ENCODE measurements around the gene COQ8A.
"Not testable (repeated sequence)": the region's sequence is repeated elsewhere in the genome, so short reads cannot be mapped to it uniquely, and the experiment has no call there.

Gene COQ8A

GRCh38 chr1:226920446-226920894 lies 19.6 kb upstream of the COQ8A start:
- TF ChIP-seq, protein P1, sequence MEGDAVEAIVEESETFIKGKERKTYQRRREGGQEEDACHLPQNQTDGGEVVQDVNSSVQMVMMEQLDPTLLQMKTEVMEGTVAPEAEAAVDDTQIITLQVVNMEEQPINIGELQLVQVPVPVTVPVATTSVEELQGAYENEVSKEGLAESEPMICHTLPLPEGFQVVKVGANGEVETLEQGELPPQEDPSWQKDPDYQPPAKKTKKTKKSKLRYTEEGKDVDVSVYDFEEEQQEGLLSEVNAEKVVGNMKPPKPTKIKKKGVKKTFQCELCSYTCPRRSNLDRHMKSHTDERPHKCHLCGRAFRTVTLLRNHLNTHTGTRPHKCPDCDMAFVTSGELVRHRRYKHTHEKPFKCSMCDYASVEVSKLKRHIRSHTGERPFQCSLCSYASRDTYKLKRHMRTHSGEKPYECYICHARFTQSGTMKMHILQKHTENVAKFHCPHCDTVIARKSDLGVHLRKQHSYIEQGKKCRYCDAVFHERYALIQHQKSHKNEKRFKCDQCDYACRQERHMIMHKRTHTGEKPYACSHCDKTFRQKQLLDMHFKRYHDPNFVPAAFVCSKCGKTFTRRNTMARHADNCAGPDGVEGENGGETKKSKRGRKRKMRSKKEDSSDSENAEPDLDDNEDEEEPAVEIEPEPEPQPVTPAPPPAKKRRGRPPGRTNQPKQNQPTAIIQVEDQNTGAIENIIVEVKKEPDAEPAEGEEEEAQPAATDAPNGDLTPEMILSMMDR (IDR thresholded peaks at IDR 0.05; ENCODE audit: insufficient read depth, low read depth, low read length, missing control alignments) = no peak
- H3K4me3 ChIP-seq (ENCODE audit: low read depth, low read length) = no peak overlapping the region
- no peak for DNase-seq (ENCODE audit: low read depth)

GRCh38 chr1:226921504-226921903 lies 18.6 kb upstream of the COQ8A start:
- DNase-seq (ENCODE audit: low read depth) = no peak
- no peak overlapping the region for H3K4me3 ChIP-seq (ENCODE audit: low read depth, low read length)
- TF ChIP-seq, protein P1 (IDR thresholded peaks at IDR 0.05; ENCODE audit: insufficient read depth, low read depth, low read length, missing control alignments) = no peak

- DNase-seq (ENCODE audit: low read depth); H3K4me3 ChIP-seq (ENCODE audit: low read depth, low read length): not testable (repeated sequence)
Observed at GRCh38 chr1:226929260-226930111, 10.6 kb upstream of the COQ8A start.

- H3K4me3 ChIP-seq (ENCODE audit: low read depth, low read length) = no peak overlapping the region
- TF ChIP-seq, protein P1 (IDR thresholded peaks at IDR 0.05; ENCODE audit: insufficient read depth, low read depth, low read length, missing control alignments) = no peak
- no peak for DNase-seq (ENCODE audit: low read depth)
Observed at GRCh38 chr1:226934483-226935237, 5.4 kb upstream of the COQ8A start.

GRCh38 chr1:226937940-226938725 lies 2.0 kb upstream of the COQ8A start:
- DNase-seq (ENCODE audit: low read depth) = no peak
- TF ChIP-seq, protein P1 (IDR thresholded peaks at IDR 0.05; ENCODE audit: insufficient read depth, low read depth, low read length, missing control alignments) = no peak
- no peak overlapping the region for H3K4me3 ChIP-seq (ENCODE audit: low read depth, low read length)

- no peak for DNase-seq (ENCODE audit: low read depth)
- TF ChIP-seq, protein P1 (IDR thresholded peaks at IDR 0.05; ENCODE audit: insufficient read depth, low read depth, low read length, missing control alignments) = no peak
- peak overlapping the region; percentile 88 for H3K4me3 ChIP-seq (ENCODE audit: low read depth, low read length)
Observed at GRCh38 chr1:226938903-226939437, 1.1 kb upstream of the COQ8A start.

Measured in GM12865 (cell line).